ENCODE measurements around the gene CDC6.
"Not testable (repeated sequence)": the region's sequence is repeated elsewhere in the genome, so short reads cannot be mapped to it uniquely, and the experiment has no call there.

The CDC6 gene

GRCh38 chr17:40295488-40296436 is 8.1 kb downstream of the CDC6 start:
- TF ChIP-seq POLR2A (IDR thresholded peaks at IDR 0.05; ENCODE audit: extremely low read depth, insufficient read length): no peak
- no peak for TF ChIP-seq MAX (IDR thresholded peaks at IDR 0.05; ENCODE audit: low read depth, low read length)
- TF ChIP-seq MYC (IDR thresholded peaks at IDR 0.05; ENCODE audit: low read depth, low read length): no peak
- TF ChIP-seq CTCF (IDR thresholded peaks at IDR 0.05; ENCODE audit: low read depth, low read length): no peak

GRCh38 chr17:40297511-40297910 is 9.8 kb downstream of the CDC6 start:
- TF ChIP-seq MAX (IDR thresholded peaks at IDR 0.05; ENCODE audit: low read depth, low read length): no peak
- TF ChIP-seq MYC (IDR thresholded peaks at IDR 0.05; ENCODE audit: low read depth, low read length): no peak
- no peak for TF ChIP-seq POLR2A (IDR thresholded peaks at IDR 0.05; ENCODE audit: extremely low read depth, insufficient read length)
- no peak for TF ChIP-seq CTCF (IDR thresholded peaks at IDR 0.05; ENCODE audit: low read depth, low read length)
- DNase-seq (ENCODE audit: low read depth): no peak
- no peak overlapping the region for H3K4me3 ChIP-seq (ENCODE audit: low read depth, low read length)

More at GRCh38 chr17:40295488-40296436, 8.1 kb downstream of the CDC6 start:
- no peak overlapping the region for H3K4me3 ChIP-seq (ENCODE audit: low read depth, low read length)
- DNase-seq (ENCODE audit: low read depth): no peak

- no peak overlapping the region for H3K4me3 ChIP-seq (ENCODE audit: low read depth, low read length)
- TF ChIP-seq CTCF (IDR thresholded peaks at IDR 0.05; ENCODE audit: low read depth, low read length) (no peak), MYC (IDR thresholded peaks at IDR 0.05; ENCODE audit: low read depth, low read length) (no peak), POLR2A (IDR thresholded peaks at IDR 0.05; ENCODE audit: extremely low read depth, insufficient read length) (no peak), MAX (IDR thresholded peaks at IDR 0.05; ENCODE audit: low read depth, low read length) (no peak)
- no peak for DNase-seq (ENCODE audit: low read depth)
These were observed 11.0 kb downstream of the CDC6 start for GRCh38 chr17:40298726-40299125.

GRCh38 chr17:40299159-40299757 is 11.6 kb downstream of the CDC6 start:
- DNase-seq (ENCODE audit: low read depth); H3K4me3 ChIP-seq (ENCODE audit: low read depth, low read length): not testable (repeated sequence)

- DNase-seq (ENCODE audit: low read depth): peak; percentile 45
- no peak for TF ChIP-seq CTCF (IDR thresholded peaks at IDR 0.05; ENCODE audit: low read depth, low read length)
- TF ChIP-seq POLR2A (IDR thresholded peaks at IDR 0.05; ENCODE audit: extremely low read depth, insufficient read length): no peak
- TF ChIP-seq MAX (IDR thresholded peaks at IDR 0.05; ENCODE audit: low read depth, low read length): no peak
- no peak for TF ChIP-seq MYC (IDR thresholded peaks at IDR 0.05; ENCODE audit: low read depth, low read length)
These were observed 13.6 kb downstream of the CDC6 start for GRCh38 chr17:40301315-40301714.

GRCh38 chr17:40303009-40303657 is 15.5 kb downstream of the CDC6 start:
- TF ChIP-seq POLR2A (IDR thresholded peaks at IDR 0.05; ENCODE audit: extremely low read depth, insufficient read length): no peak
- TF ChIP-seq CTCF (IDR thresholded peaks at IDR 0.05; ENCODE audit: low read depth, low read length): peak; percentile 57
- no peak for TF ChIP-seq MYC (IDR thresholded peaks at IDR 0.05; ENCODE audit: low read depth, low read length)
- no peak for TF ChIP-seq MAX (IDR thresholded peaks at IDR 0.05; ENCODE audit: low read depth, low read length)
- DNase-seq (ENCODE audit: low read depth): peak; percentile 80
- no peak overlapping the region for H3K4me3 ChIP-seq (ENCODE audit: low read depth, low read length)

More at GRCh38 chr17:40301315-40301714, 13.6 kb downstream of the CDC6 start:
- H3K4me3 ChIP-seq (ENCODE audit: low read depth, low read length): no peak overlapping the region

Data from NB4 (cell line).